GM18858 (cell line): ENCODE results near the gene ANKRD40.
A peak's percentile ranks its signal among the peaks of the same experiment; 100 is the strongest.
"Not testable (repeated sequence)": the region's sequence is repeated elsewhere in the genome, so short reads cannot be mapped to it uniquely, and the experiment has no call there.

Experiments
- ATAC-seq: cut with Tn5 transposase; IDR thresholded peaks from one replicate; pipeline ENCODE4 v1.9.1; 2021; ENCODE audit not compliant: unreplicated experiment

Gene ANKRD40

GRCh38 chr17:50707289-50708049 lies at the start of gene ANKRD40:
TSS of gene ANKRD40 (minus strand) at chr17:50707914. CDS start at chr17:50707654, 260 bp downstream.
- ATAC-seq = peak; percentile 76

GRCh38 chr17:50754521-50754920 lies 46.8 kb upstream of the ANKRD40 start:
- ATAC-seq = no peak

- no peak for ATAC-seq
Measured at GRCh38 chr17:50749245-50749644, 41.5 kb upstream of the ANKRD40 start.

- no peak for ATAC-seq
Measured at GRCh38 chr17:50745631-50746030, 37.9 kb upstream of the ANKRD40 start.

GRCh38 chr17:50739098-50739497 lies 31.4 kb upstream of the ANKRD40 start:
- ATAC-seq = no peak

- no peak for ATAC-seq
Measured at GRCh38 chr17:50737118-50737698, 29.5 kb upstream of the ANKRD40 start.

GRCh38 chr17:50735287-50735686 lies 27.6 kb upstream of the ANKRD40 start:
- ATAC-seq = no peak

GRCh38 chr17:50731575-50732460 lies 24.1 kb upstream of the ANKRD40 start:
- ATAC-seq = no peak

- ATAC-seq = no peak
Measured at GRCh38 chr17:50728881-50729765, 21.4 kb upstream of the ANKRD40 start.

- no peak for ATAC-seq
Measured at GRCh38 chr17:50728112-50728429, 20.4 kb upstream of the ANKRD40 start.

- ATAC-seq = no peak
Measured at GRCh38 chr17:50725769-50726655, 18.3 kb upstream of the ANKRD40 start.

- ATAC-seq = not testable (repeated sequence)
Measured at GRCh38 chr17:50724622-50725021, 16.9 kb upstream of the ANKRD40 start.

- ATAC-seq = no peak
Measured at GRCh38 chr17:50722746-50723145, 15.0 kb upstream of the ANKRD40 start.

GRCh38 chr17:50721194-50722010 lies 13.7 kb upstream of the ANKRD40 start:
- ATAC-seq = no peak

- no peak for ATAC-seq
Measured at GRCh38 chr17:50719924-50720794, 12.4 kb upstream of the ANKRD40 start.

GRCh38 chr17:50719144-50719923 lies 11.6 kb upstream of the ANKRD40 start, which contains the start of gene LUC7L3:
TSS of gene LUC7L3 (plus strand) at chr17:50719603. CDS start at chr17:50719733, 130 bp downstream.
- ATAC-seq = peak; percentile 70

- ATAC-seq = no peak
Measured at GRCh38 chr17:50715471-50715870, 7.8 kb upstream of the ANKRD40 start.
